ENCODE data around the gene MVB12A. TPM values are rescaled to one million over a fixed set of nuclear protein-coding genes. Genes with fewer than 3 reads are reported as not detected.

MVB12A gene
- polyA plus RNA-seq, 3 donors = 49.5 to 73.2 (median 70.9) TPM

DNA sequence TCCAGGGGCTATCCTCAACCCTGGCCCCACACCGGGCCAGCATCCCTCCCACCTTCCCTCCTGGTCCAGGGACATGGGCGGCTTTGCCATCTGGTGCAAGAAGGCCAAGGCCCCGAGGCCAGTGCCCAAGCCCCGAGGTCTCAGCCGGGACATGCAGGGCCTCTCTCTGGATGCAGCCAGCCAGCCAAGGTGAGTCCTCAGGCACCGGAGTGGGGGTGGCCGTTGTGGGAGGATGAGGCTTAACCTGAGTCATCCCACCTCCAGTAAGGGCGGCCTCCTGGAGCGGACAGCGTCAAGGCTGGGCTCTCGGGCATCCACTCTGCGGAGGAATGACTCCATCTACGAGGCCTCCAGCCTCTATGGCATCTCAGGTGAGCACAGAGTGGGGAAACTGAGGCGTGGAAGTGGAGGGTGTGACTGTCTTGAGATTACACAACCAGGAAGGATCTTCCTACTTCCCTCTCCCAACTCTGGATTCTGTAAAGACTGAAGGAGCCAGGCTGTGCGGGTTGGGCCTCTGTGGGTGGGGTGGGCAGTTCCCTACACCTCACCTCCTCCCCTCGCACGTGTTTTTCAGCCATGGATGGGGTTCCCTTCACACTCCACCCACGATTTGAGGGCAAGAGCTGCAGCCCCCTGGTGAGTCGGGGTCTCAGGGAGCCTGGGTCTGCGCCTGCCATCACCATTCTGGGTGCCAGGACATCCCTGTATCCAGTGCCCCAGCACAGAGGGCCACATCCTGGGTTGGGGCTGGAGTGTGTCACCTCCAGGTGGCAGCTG lies 3.8 kb downstream of the MVB12A start:
- DNase-seq (ENCODE audit: extremely low read depth in 1 of 11, low read depth in 9 of 11, low spot score in 4 of 11) = no peak

GRCh38 chr19:17424743-17425365 lies 5.0 kb downstream of the MVB12A start:
- DNase-seq (ENCODE audit: extremely low read depth in 1 of 11, low read depth in 9 of 11, low spot score in 4 of 11) = peak in 4 of 11 donors; percentile 55 to 70 (median 64)

DNA sequence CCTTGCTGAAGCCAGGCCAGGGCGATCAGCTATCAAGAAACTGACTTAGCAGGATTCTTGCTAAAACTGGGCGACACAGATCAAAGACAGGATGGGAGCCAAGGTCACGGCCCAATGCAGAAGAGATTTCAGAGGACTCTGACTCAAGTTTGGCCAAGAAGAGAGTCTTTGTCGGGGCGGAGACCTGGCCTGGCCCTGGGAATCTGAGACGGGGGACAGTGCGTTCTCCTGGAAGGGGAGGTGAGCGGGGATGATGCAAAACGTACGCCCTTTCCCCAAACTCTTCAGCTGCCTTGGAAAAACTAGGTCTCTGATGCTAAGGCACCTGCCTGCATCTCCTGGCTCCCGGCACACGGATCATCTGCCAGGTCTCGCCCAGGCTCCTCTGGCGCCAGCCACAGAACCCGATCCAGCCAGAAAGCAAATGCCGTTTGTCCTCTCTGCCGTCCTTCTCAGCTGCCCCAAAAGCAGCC lies 9.8 kb downstream of the MVB12A start:
- DNase-seq (ENCODE audit: extremely low read depth in 1 of 11, low read depth in 9 of 11, low spot score in 4 of 11) = no peak

GRCh38 chr19:17431417-17431816 lies 11.6 kb downstream of the MVB12A start:
- DNase-seq (ENCODE audit: extremely low read depth in 1 of 11, low read depth in 9 of 11, low spot score in 4 of 11) = no peak

GRCh38 chr19:17435218-17435617 lies 15.4 kb downstream of the MVB12A start:
- no peak for DNase-seq (ENCODE audit: extremely low read depth in 1 of 11, low read depth in 9 of 11, low spot score in 4 of 11)

GRCh38 chr19:17436094-17436873 lies 16.4 kb downstream of the MVB12A start:
- no peak for DNase-seq (ENCODE audit: extremely low read depth in 1 of 11, low read depth in 9 of 11, low spot score in 4 of 11)

GRCh38 chr19:17436874-17437267 lies 17.0 kb downstream of the MVB12A start:
- DNase-seq (ENCODE audit: extremely low read depth in 1 of 11, low read depth in 9 of 11, low spot score in 4 of 11) = no peak

DNA sequence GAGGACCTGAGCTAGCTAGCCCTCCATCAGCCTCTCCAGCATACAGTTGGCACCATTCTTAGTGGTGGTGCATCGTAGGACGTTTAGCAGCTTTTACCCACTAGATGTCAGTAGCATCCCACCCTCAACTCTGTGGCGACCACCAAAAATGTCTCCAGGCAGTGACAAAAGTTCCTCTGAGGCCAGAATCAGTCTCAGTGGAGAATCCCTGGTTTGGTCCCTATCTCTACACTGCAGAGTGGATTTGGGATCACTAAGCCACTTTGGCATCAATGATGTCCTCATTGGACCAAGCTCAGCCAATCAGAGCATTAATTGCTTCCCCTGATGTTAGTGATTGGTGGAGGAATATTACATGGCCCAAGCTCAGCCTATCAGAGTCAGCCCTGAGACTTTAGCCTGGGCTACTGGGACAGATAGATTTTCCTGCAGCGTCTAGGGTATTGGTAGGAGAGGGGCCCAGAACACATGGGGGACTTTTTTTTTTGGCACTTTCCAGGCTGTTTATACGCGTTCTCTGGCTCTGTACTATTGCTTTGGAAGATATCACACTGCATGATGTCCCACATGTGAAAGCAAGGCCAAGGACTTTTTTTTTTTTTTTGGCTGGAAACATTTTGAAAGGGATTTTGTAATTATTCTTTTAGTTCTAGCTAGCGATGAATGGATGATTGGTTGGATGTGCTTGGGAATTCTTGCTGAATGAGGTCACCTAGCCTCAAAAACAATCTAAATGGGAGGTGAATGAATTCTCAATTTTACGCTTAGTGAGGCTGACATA lies 21.6 kb downstream of the MVB12A start:
- DNase-seq (ENCODE audit: extremely low read depth in 1 of 11, low read depth in 9 of 11, low spot score in 4 of 11) = no peak

GRCh38 chr19:17445526-17446165 lies 25.8 kb downstream of the MVB12A start:
- DNase-seq (ENCODE audit: extremely low read depth in 1 of 11, low read depth in 9 of 11, low spot score in 4 of 11) = no peak

GRCh38 chr19:17447704-17448130 lies 27.9 kb downstream of the MVB12A start:
- no peak for DNase-seq (ENCODE audit: extremely low read depth in 1 of 11, low read depth in 9 of 11, low spot score in 4 of 11)

- DNase-seq (ENCODE audit: extremely low read depth in 1 of 11, low read depth in 9 of 11, low spot score in 4 of 11) = no peak
These were observed 28.5 kb downstream of the MVB12A start, which contains the start of gene TMEM221 for GRCh38 chr19:17448131-17448967. TSS of gene TMEM221 (minus strand) at chr19:17448668. CDS start at chr19:17448462, 206 bp downstream.

- no peak for DNase-seq (ENCODE audit: extremely low read depth in 1 of 11, low read depth in 9 of 11, low spot score in 4 of 11)
These were observed 30.6 kb downstream of the MVB12A start for GRCh38 chr19:17450264-17451075.

GRCh38 chr19:17451820-17452219 lies 32.0 kb downstream of the MVB12A start:
- DNase-seq (ENCODE audit: extremely low read depth in 1 of 11, low read depth in 9 of 11, low spot score in 4 of 11) = no peak

- DNase-seq (ENCODE audit: extremely low read depth in 1 of 11, low read depth in 9 of 11, low spot score in 4 of 11) = no peak
These were observed 34.8 kb downstream of the MVB12A start for GRCh38 chr19:17454576-17455071.

DNA sequence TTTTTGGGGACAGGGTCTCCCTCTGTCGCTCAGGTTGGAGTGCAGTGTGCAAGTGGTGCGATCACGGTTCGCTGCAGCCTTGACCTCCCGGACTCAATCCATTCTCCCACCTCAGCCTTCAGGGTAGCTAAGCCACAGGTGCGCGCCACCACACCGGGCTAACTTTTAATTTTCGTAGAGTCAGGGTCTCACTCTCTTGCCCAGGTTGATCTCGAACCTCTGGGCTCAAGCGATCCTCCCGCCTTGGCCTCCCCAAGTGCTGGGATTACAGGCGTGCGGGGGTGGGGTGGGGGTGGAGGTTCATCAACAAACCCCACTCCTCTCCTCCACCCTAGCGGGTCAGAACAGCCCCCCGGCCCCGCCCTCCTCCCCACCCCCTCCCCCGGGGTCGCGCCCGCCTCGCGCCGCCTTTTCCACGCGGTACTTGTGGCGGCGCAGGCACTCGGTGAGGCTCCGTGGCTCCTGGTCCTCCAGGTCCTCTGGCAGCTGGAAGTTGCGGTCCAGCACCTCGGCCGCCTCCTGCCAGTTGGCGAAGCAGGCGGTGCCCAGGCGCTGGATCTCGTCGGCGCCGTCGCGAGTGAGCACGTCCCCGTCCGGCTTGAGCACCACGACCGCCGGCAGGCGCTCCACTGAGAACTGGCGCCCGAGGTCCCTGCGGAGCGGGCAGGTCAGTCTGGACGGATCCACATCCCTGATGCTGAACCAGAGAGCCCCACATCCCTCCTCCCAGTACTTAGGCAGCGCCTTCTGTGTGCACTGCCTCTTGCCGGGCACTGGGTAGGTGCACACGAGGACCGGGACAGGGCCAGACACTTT lies 35.7 kb downstream of the MVB12A start:
- DNase-seq (ENCODE audit: extremely low read depth in 1 of 11, low read depth in 9 of 11, low spot score in 4 of 11) = no peak

DNA sequence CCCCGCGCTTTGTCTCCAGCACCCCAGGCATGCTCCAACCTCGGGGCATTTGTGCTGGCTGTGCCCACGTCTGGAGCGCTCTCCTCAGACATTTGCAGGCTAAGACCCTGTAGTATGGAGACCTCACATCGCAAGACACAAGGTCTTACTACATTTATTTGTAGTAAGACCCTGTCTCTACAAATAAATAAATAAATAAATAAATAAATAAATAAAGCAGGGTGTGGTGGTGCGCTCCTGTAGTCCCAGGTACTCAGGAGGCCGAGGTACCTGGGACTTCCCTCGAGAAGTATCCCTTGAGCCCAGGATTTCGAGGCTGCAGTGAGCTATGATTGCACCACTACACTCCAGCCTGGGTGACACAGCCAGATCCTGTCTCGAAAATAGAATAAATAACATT lies 36.3 kb downstream of the MVB12A start:
- no peak for DNase-seq (ENCODE audit: extremely low read depth in 1 of 11, low read depth in 9 of 11, low spot score in 4 of 11)

All from renal cortex interstitium (tissue), 11 donors.